Vagina (tissue), 2 donors: ENCODE measurements around the gene ESCO1. TPM values are rescaled to one million over a fixed set of nuclear protein-coding genes. Genes with fewer than 3 reads are reported as not detected.

Source experiments
- DNase-seq, 2 donors: peaks; one replicate each; pipeline ENCODE4 v3.0.0-alpha.2; 2017; ENCODE audit errors: extremely low spot score in 2 of 2
- H3K27ac ChIP-seq: fragments of 200-600 bp; sonication (generic); one replicate; pipeline ENCODE4 v1.5.1; 2019
- H3K27me3 ChIP-seq: fragments of 200-600 bp; sonication (generic); one replicate; pipeline ENCODE4 v1.5.1; 2019
- H3K36me3 ChIP-seq, 2 donors: fragments of 200-600 bp; sonication (generic); one replicate each; pipeline ENCODE4 v1.5.1; 2017 to 2019
- H3K4me1 ChIP-seq: fragments of 200-600 bp; sonication (generic); one replicate; pipeline ENCODE4 v1.5.1; 2019
- H3K4me3 ChIP-seq, 2 donors: fragments of 200-600 bp; sonication (generic); 1 replicate in 1 of 2; 2 replicates in 1 of 2; pipeline ENCODE4 v1.5.1; 2016 to 2019
- H3K9me3 ChIP-seq: fragments of 200-600 bp; sonication (generic); one replicate; pipeline ENCODE4 v1.5.1; 2019
- POLR2A ChIP-seq, 2 donors: fragments of 450-650 bp; IDR thresholded peaks; one replicate each; pipeline ENCODE4 v1.6.1; 2017; ENCODE audit warnings: antibody characterized with exemption in 2 of 2, mild to moderate bottlenecking in 2 of 2, moderate library complexity in 2 of 2
- POLR2AphosphoS5 ChIP-seq, 2 donors: sonication (generic); formaldehyde crosslinking; IDR thresholded peaks; one replicate each; pipeline ENCODE4 v1.9.0; 2017; ENCODE audit warnings: antibody characterized with exemption in 2 of 2, mild to moderate bottlenecking in 2 of 2, low read depth in 1 of 2; ENCODE audit not compliant: insufficient read depth in 1 of 2
- intact Hi-C: fragments of 100-400 bp; cut with DNase I; formaldehyde crosslinking; loops from one replicate; pipeline ENCODE4 v1.15.1; 2023
- total RNA-seq: library from RNA; depleted of rRNA; stranded (reverse); fragments of >200 nt; gene quantifications from one replicate; pipeline ENCODE4 v1.2.3, GENCODE V29; 2016
- TF ChIP-seq, protein P1 (sequence below), 3 experiments: fragments of 450-650 bp in 2 of 3; fragments of 200-600 bp in 1 of 3; sonication (generic) in 1 of 3; IDR thresholded peaks; one replicate each; pipeline ENCODE4 v1.5.1; 2017 to 2019; ENCODE audit warnings: antibody characterized with exemption in 3 of 3, mild to moderate bottlenecking in 2 of 3, moderate library complexity in 2 of 3

The ESCO1 gene
- total RNA-seq, 1 donor from 2014 or later: 16.0 TPM

DNA sequence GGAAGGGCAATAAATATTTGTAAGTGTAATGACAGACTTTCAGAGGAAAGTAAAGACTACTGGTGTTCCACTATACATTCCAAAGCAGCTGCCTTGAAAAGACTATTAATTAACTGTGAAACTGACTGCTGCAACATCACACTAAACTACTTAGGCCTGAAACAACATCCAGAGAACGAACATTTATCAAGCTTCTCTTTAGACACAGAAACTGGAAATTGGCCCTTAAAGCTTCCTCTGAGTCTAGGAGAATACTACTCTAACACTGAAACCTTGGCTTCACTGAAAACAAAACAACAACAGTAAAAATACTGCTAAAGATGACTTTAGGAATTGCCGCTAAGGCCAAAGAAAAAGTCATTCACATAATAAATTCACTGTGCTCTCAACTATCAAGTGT, 74.6 kb downstream of the ESCO1 start:
- no peak overlapping the region for H3K27ac ChIP-seq
- TF ChIP-seq, protein P1, sequence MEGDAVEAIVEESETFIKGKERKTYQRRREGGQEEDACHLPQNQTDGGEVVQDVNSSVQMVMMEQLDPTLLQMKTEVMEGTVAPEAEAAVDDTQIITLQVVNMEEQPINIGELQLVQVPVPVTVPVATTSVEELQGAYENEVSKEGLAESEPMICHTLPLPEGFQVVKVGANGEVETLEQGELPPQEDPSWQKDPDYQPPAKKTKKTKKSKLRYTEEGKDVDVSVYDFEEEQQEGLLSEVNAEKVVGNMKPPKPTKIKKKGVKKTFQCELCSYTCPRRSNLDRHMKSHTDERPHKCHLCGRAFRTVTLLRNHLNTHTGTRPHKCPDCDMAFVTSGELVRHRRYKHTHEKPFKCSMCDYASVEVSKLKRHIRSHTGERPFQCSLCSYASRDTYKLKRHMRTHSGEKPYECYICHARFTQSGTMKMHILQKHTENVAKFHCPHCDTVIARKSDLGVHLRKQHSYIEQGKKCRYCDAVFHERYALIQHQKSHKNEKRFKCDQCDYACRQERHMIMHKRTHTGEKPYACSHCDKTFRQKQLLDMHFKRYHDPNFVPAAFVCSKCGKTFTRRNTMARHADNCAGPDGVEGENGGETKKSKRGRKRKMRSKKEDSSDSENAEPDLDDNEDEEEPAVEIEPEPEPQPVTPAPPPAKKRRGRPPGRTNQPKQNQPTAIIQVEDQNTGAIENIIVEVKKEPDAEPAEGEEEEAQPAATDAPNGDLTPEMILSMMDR (IDR thresholded peaks at IDR 0.05): no peak
- TF ChIP-seq POLR2AphosphoS5 (IDR thresholded peaks at IDR 0.05; ENCODE audit: insufficient read depth in 1 of 2, low read depth in 1 of 2) (no peak), POLR2A (IDR thresholded peaks at IDR 0.05) (no peak)
- intact Hi-C loops: no loop called here
- peaks cover 0 to 36% of the 10 kb centered on the region in 2 donors for H3K36me3 ChIP-seq
- H3K4me1 ChIP-seq: no peaks in the 10 kb centered on the region
- no peak for DNase-seq
- H3K4me3 ChIP-seq: no peak overlapping the region
- no peaks in the 10 kb centered on the region for H3K27me3 ChIP-seq
- H3K9me3 ChIP-seq: no peaks in the 10 kb centered on the region

DNA sequence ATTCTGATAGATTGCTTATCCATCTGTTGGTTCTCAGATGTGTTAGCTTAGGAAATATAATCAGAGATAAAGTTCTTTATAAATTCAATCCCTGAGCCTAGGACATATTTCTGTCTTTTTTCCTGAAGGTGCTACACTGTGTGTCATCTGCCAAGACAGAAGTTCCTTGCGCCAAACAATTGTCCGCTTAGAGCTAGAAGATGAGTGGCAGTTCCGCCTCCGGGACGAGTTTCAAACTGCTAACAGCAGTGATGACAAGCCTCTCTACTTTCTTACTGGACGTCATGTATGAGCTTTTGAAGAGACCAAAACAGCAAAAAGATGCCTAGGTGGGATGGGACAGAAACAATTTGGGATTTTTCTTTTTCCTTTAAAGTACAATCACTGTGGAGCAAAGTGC, 78.0 kb downstream of the ESCO1 start:
- intact Hi-C loops: no loop called here
- Histone ChIP-seq H3K4me3 (no peak overlapping the region), H3K4me1 (no peaks in the 10 kb centered on the region), H3K27me3 (no peaks in the 10 kb centered on the region), H3K36me3 (peaks cover 0 to 31% of the 10 kb centered on the region in 2 donors), H3K9me3 (no peaks in the 10 kb centered on the region), H3K27ac (no peak overlapping the region)
- no peak for DNase-seq
- TF ChIP-seq POLR2A (IDR thresholded peaks at IDR 0.05): no peak
- TF ChIP-seq POLR2AphosphoS5 (IDR thresholded peaks at IDR 0.05; ENCODE audit: insufficient read depth in 1 of 2, low read depth in 1 of 2): no peak
- TF ChIP-seq, protein P1 (IDR thresholded peaks at IDR 0.05): no peak

DNA sequence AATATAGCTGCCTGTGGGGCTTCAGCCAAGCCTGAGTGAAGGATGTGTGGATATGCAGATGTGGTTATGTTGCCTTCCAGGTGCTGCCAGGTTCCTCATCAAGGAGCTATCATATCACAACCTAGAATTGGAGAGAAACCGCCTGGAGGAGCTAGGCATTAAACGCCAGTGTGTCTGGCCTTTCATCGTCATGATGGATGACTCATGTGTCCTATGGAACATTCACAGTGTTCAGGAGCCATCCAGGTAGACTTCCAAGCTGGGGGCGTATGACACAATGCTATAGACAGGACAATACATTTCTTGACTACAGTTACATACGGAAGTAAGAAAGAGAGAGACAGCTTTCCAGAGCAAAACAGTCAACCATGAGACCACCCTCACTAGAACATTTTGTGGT, 86.8 kb downstream of the ESCO1 start:
- TF ChIP-seq, protein P1 (IDR thresholded peaks at IDR 0.05): no peak
- TF ChIP-seq POLR2A (IDR thresholded peaks at IDR 0.05) (no peak), POLR2AphosphoS5 (IDR thresholded peaks at IDR 0.05; ENCODE audit: insufficient read depth in 1 of 2, low read depth in 1 of 2) (no peak)
- intact Hi-C loops: no loop called here
- peaks cover 0 to 15% of the 10 kb centered on the region in 2 donors for H3K36me3 ChIP-seq
- no peaks in the 10 kb centered on the region for H3K27me3 ChIP-seq
- no peaks in the 10 kb centered on the region for H3K9me3 ChIP-seq
- H3K4me1 ChIP-seq: no peaks in the 10 kb centered on the region
- no peak overlapping the region for H3K27ac ChIP-seq
- no peak for DNase-seq
- H3K4me3 ChIP-seq: no peak overlapping the region

DNA sequence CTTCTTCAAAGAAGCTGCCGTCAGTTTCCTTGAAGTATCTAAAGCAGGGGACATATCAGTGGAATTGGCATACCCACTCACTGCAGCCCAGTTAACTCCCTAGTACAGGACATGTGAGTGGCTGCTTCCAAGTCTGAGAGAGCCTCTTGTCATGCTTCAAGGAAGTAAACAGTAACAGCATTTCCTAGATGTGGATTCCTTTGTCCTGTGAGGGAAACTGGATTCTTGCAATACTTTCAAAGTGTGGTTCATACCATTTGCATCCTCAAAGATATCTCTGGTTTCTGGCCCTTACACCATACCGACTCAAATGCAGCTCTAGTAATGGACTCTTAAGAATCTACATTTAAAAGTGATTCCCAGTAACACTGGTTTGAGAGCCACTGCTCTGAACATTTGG, 87.2 kb downstream of the ESCO1 start:
- DNase-seq: no peak
- no peak overlapping the region for H3K4me3 ChIP-seq
- TF ChIP-seq, protein P1 (IDR thresholded peaks at IDR 0.05): no peak
- no peak for TF ChIP-seq POLR2AphosphoS5 (IDR thresholded peaks at IDR 0.05; ENCODE audit: insufficient read depth in 1 of 2, low read depth in 1 of 2)
- TF ChIP-seq POLR2A (IDR thresholded peaks at IDR 0.05): no peak
- no peaks in the 10 kb centered on the region for H3K4me1 ChIP-seq
- H3K27ac ChIP-seq: no peak overlapping the region
- intact Hi-C loops: no loop called here
- no peaks in the 10 kb centered on the region for H3K27me3 ChIP-seq
- H3K9me3 ChIP-seq: no peaks in the 10 kb centered on the region
- H3K36me3 ChIP-seq: peaks cover 0 to 15% of the 10 kb centered on the region in 2 donors

DNA sequence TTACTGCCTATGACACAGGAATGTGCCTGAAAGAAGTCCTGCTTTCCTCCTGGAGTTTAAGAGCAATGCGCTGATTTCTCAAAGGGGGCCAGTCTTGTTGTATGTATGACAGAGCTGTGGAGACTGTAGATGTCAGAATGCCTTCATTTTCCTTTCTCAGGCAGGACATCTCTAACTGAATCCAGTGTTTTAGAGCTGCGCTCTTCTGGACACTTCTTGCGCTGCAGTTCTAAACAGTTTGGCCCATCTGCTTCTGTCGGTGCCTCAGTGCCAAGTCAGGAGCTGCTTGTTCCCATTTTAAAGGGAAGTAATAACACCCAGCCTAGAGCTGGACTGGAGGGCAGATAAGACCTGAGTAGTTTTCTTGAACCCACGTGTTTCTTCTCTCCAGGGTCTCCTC, 91.4 kb downstream of the ESCO1 start:
- Histone ChIP-seq H3K9me3 (no peaks in the 10 kb centered on the region), H3K27ac (no peak overlapping the region), H3K36me3 (peaks cover 0 to 1% of the 10 kb centered on the region in 2 donors), H3K4me3 (no peak overlapping the region), H3K27me3 (no peaks in the 10 kb centered on the region), H3K4me1 (no peaks in the 10 kb centered on the region)
- intact Hi-C loops: no loop called here
- DNase-seq: no peak
- TF ChIP-seq POLR2A (IDR thresholded peaks at IDR 0.05) (no peak), POLR2AphosphoS5 (IDR thresholded peaks at IDR 0.05; ENCODE audit: insufficient read depth in 1 of 2, low read depth in 1 of 2) (no peak)
- TF ChIP-seq, protein P1 (IDR thresholded peaks at IDR 0.05): no peak
